ENCODE measurements around the gene TRIM13.

DNA sequence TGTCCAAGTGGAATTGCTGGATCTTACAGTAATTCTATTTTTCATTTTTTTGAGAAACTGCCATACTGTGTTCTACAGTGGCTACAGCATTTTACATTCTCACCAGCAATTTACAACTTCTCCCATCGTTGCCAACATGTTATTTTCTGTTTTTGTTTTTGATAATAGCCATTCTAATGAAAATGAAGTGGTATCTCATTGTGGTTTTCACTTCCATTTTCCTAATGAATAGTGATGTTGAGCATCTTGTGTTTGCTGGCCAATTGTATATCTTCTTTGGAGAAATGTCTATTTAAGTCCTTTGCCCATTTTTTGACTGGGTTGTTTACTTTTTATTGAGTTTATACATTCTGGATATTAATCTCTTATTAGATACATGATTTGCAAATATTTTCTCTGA, 57.0 kb downstream of the TRIM13 start:
- TF ChIP-seq, protein P1, sequence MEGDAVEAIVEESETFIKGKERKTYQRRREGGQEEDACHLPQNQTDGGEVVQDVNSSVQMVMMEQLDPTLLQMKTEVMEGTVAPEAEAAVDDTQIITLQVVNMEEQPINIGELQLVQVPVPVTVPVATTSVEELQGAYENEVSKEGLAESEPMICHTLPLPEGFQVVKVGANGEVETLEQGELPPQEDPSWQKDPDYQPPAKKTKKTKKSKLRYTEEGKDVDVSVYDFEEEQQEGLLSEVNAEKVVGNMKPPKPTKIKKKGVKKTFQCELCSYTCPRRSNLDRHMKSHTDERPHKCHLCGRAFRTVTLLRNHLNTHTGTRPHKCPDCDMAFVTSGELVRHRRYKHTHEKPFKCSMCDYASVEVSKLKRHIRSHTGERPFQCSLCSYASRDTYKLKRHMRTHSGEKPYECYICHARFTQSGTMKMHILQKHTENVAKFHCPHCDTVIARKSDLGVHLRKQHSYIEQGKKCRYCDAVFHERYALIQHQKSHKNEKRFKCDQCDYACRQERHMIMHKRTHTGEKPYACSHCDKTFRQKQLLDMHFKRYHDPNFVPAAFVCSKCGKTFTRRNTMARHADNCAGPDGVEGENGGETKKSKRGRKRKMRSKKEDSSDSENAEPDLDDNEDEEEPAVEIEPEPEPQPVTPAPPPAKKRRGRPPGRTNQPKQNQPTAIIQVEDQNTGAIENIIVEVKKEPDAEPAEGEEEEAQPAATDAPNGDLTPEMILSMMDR (IDR thresholded peaks at IDR 0.05): no peak
- TF ChIP-seq EZH2 (IDR thresholded peaks at IDR 0.05; ENCODE audit: borderline replicate concordance, insufficient read depth, low read depth, low read length, poor library complexity, severe bottlenecking): no peak
